H9 (cell line): ENCODE measurements around the gene KCNA5. TPM values are rescaled to one million over a fixed set of nuclear protein-coding genes. Genes with fewer than 3 reads are reported as not detected.

Source experiments
- DNase-seq: peaks from one replicate; pipeline ENCODE4 v3.0.0-alpha.2; 2017
- H2AFZ ChIP-seq: one replicate; pipeline ENCODE4 v1.6.1; 2013; ENCODE audit warnings: mild to moderate bottlenecking, low read length, control low read depth, moderate library complexity
- H2AK5ac ChIP-seq: 2 replicates; pipeline ENCODE4 v1.6.1; 2013; ENCODE audit warnings: low read length, control low read depth, mixed read lengths; ENCODE audit not compliant: insufficient read length
- H2BK120ac ChIP-seq: one replicate; pipeline ENCODE4 v1.6.1; 2013; ENCODE audit warnings: low read depth, mild to moderate bottlenecking, low read length, control low read depth, inconsistent platforms; ENCODE audit not compliant: poor library complexity, severe bottlenecking
- H2BK12ac ChIP-seq: 2 replicates; pipeline ENCODE4 v1.6.1; 2013; ENCODE audit warnings: low read length, control low read depth, mixed read lengths, low read depth; ENCODE audit not compliant: insufficient read length
- H2BK15ac ChIP-seq: 2 replicates; pipeline ENCODE4 v1.6.1; 2013; ENCODE audit warnings: low read depth, low read length, control low read depth
- H2BK20ac ChIP-seq: one replicate; pipeline ENCODE4 v1.6.1; 2013; ENCODE audit warnings: low read depth, mild to moderate bottlenecking, low read length, control low read depth, inconsistent platforms; ENCODE audit not compliant: poor library complexity, severe bottlenecking
- H2BK5ac ChIP-seq: 2 replicates; pipeline ENCODE4 v1.6.1; 2013; ENCODE audit warnings: low read length, control low read depth, mixed read lengths; ENCODE audit not compliant: insufficient read length
- H3K14ac ChIP-seq: 2 replicates; pipeline ENCODE4 v1.6.1; 2013; ENCODE audit warnings: low read length, control low read depth; ENCODE audit not compliant: insufficient read depth
- H3K18ac ChIP-seq: 2 replicates; pipeline ENCODE4 v1.6.1; 2013; ENCODE audit warnings: low read depth, mild to moderate bottlenecking, mixed read lengths, low read length, control low read depth; ENCODE audit not compliant: insufficient read length
- H3K23ac ChIP-seq: 2 replicates; pipeline ENCODE4 v1.6.1; 2013; ENCODE audit warnings: low read length, control low read depth, mixed read lengths, low read depth; ENCODE audit not compliant: insufficient read length
- H3K23me2 ChIP-seq: 2 replicates; pipeline ENCODE4 v1.6.1; 2013; ENCODE audit warnings: low read depth, mild to moderate bottlenecking, mixed read lengths, low read length, control low read depth; ENCODE audit not compliant: insufficient read length, poor library complexity, severe bottlenecking
- H3K27ac ChIP-seq: 2 replicates; pipeline ENCODE4 v1.5.1; 2013; ENCODE audit warnings: low read length, control low read depth, mixed read lengths, low read depth; ENCODE audit not compliant: insufficient read length
- H3K27me3 ChIP-seq: 2 replicates; pipeline ENCODE4 v1.6.1; 2013; ENCODE audit warnings: low read length, control low read depth, inconsistent platforms; ENCODE audit not compliant: insufficient read depth
- H3K4ac ChIP-seq: 2 replicates; pipeline ENCODE4 v1.6.1; 2013; ENCODE audit warnings: low read depth, mild to moderate bottlenecking, control low read depth, inconsistent platforms, low read length, moderate library complexity
- H3K4me1 ChIP-seq: 2 replicates; pipeline ENCODE4 v1.6.1; 2013; ENCODE audit warnings: low read length, control low read depth, inconsistent platforms; ENCODE audit not compliant: insufficient read depth
- H3K4me2 ChIP-seq: 2 replicates; pipeline ENCODE4 v1.6.1; 2013; ENCODE audit warnings: low read length, control low read depth, mixed read lengths; ENCODE audit not compliant: insufficient read length, insufficient read depth
- H3K56ac ChIP-seq: 2 replicates; pipeline ENCODE4 v1.6.1; 2013; ENCODE audit warnings: low read depth, mild to moderate bottlenecking, mixed read lengths, low read length, control low read depth; ENCODE audit not compliant: insufficient read length
- H3K79me1 ChIP-seq: 2 replicates; pipeline ENCODE4 v1.6.1; 2013; ENCODE audit warnings: low read depth, mild to moderate bottlenecking, moderate library complexity, low read length, control low read depth, inconsistent platforms; ENCODE audit not compliant: insufficient read depth, poor library complexity, severe bottlenecking
- H3K79me2 ChIP-seq: 2 replicates; pipeline ENCODE4 v1.6.1; 2013; ENCODE audit warnings: low read length, control low read depth, inconsistent platforms; ENCODE audit not compliant: insufficient read depth
- H3K9ac ChIP-seq: 2 replicates; pipeline ENCODE4 v1.6.1; 2013; ENCODE audit warnings: low read length, control low read depth, mixed read lengths; ENCODE audit not compliant: insufficient read length; ENCODE audit errors: extremely low read depth
- H3K9me3 ChIP-seq: one replicate; pipeline ENCODE4 v1.6.1; 2013; ENCODE audit warnings: low read depth, low read length, inconsistent platforms; ENCODE audit not compliant: control insufficient read depth
- H3T11ph ChIP-seq: one replicate; pipeline ENCODE4 v1.6.1; 2013; ENCODE audit warnings: mild to moderate bottlenecking, low read length, control low read depth, inconsistent platforms
- H4K20me1 ChIP-seq: one replicate; pipeline ENCODE4 v1.6.1; 2013; ENCODE audit not compliant: control insufficient read depth, insufficient read length, insufficient read depth
- H4K5ac ChIP-seq: 2 replicates; pipeline ENCODE4 v1.6.1; 2013; ENCODE audit warnings: low read depth, mild to moderate bottlenecking, mixed read lengths, low read length, control low read depth; ENCODE audit not compliant: insufficient read length
- H4K8ac ChIP-seq: replicated peaks from 2 replicates; pipeline ENCODE4 v1.6.1; 2013; ENCODE audit warnings: low read length, control low read depth, mixed read lengths, low read depth; ENCODE audit not compliant: insufficient read length
- H4K91ac ChIP-seq: 2 replicates; pipeline ENCODE4 v1.6.1; 2013; ENCODE audit warnings: low read depth, mild to moderate bottlenecking, moderate library complexity, mixed read lengths, low read length, control low read depth; ENCODE audit not compliant: insufficient read length
- H3K27ac Mint-ChIP-seq, 3 experiments: 2 replicates in 2 of 3; 3 replicates in 1 of 3; pipeline ENCODE4 v1.8.0; 2020 to 2021; ENCODE audit warnings: mixed read lengths in 3 of 3, mild to moderate bottlenecking in 1 of 3, moderate library complexity in 1 of 3
- H3K27me3 Mint-ChIP-seq: 2 replicates; pipeline ENCODE4 v1.8.0; 2021; ENCODE audit warnings: low read depth, mild to moderate bottlenecking, moderate library complexity, mixed read lengths
- H3K36me3 Mint-ChIP-seq, 3 experiments: 2 replicates in 2 of 3; 3 replicates in 1 of 3; pipeline ENCODE4 v1.8.0; 2020 to 2021; ENCODE audit warnings: low read depth in 3 of 3, mixed read lengths in 3 of 3; ENCODE audit not compliant: insufficient read depth in 1 of 3
- H3K4me1 Mint-ChIP-seq, 2 experiments: 2 replicates each; pipeline ENCODE4 v1.8.0; 2020; ENCODE audit warnings: mixed read lengths in 2 of 2
- H3K4me3 Mint-ChIP-seq, 2 experiments: 2 replicates in 1 of 2; 3 replicates in 1 of 2; pipeline ENCODE4 v1.8.0; 2020 to 2021; ENCODE audit warnings: mild to moderate bottlenecking in 2 of 2, mixed read lengths in 2 of 2, moderate library complexity in 1 of 2
- H3K9me3 Mint-ChIP-seq, 2 experiments: 2 replicates in 1 of 2; 3 replicates in 1 of 2; pipeline ENCODE4 v1.8.0; 2020; ENCODE audit warnings: mild to moderate bottlenecking in 2 of 2, mixed read lengths in 2 of 2, moderate library complexity in 1 of 2
- CTCF ChIP-seq: fragments of 200-600 bp; sonication (generic); conservative IDR thresholded peaks from 3 replicates; pipeline ENCODE4 v1.8.0; 2021; ENCODE audit warnings: antibody characterized with exemption, mild to moderate bottlenecking
- WGBS: extraction: QIAGEN DNeasy Blood & Tissue Kit; methylation state at CpG from one replicate; pipeline ENCODE4 v1.1.7; 2013; ENCODE audit warnings: missing lambda C conversion rate, low lambda C conversion rate, mixed read lengths; ENCODE audit not compliant: insufficient read length; ENCODE audit errors: extremely low coverage; 5-methylcytosine and 5-hydroxymethylcytosine counted together
- total RNA-seq: library from RNA; stranded (reverse); gene quantifications from 2 replicates; pipeline ENCODE4 v1.2.1, GENCODE V29; 2021

KCNA5 gene
- total RNA-seq, 1 experiment from 2014 or later: 0.22 TPM

GRCh38 chr12:5023842-5024241, 19.8 kb upstream of the KCNA5 start:
- peaks cover 5% of the 10 kb centered on the region; the same call in 1 of the 2 replicates for H3K4me1 ChIP-seq
- DNase-seq: no peak
- no peak overlapping the region for H3K23ac ChIP-seq
- no peak overlapping the region for H4K5ac ChIP-seq
- no peak overlapping the region for H3K4me3 Mint-ChIP-seq
- no peak overlapping the region for H2BK15ac ChIP-seq
- no peak overlapping the region; a peak in 1 of 7 replicates for H3K27ac Mint-ChIP-seq
- H2BK5ac ChIP-seq: no peak overlapping the region
- H3K23me2 ChIP-seq: no peaks in the 10 kb centered on the region
- H3K27me3 ChIP-seq: no peaks in the 10 kb centered on the region
- no peak overlapping the region for H2BK20ac ChIP-seq
- H3K4ac ChIP-seq: no peak overlapping the region
- no peak overlapping the region for H3K27ac ChIP-seq
- peaks cover 40% of the 10 kb centered on the region for H3K27me3 Mint-ChIP-seq
- no peak overlapping the region for H2BK12ac ChIP-seq
- no peak overlapping the region for H2AFZ ChIP-seq
- no peak overlapping the region for H2BK120ac ChIP-seq
- H4K20me1 ChIP-seq: no peaks in the 10 kb centered on the region
- peaks cover 24 to 25% of the 10 kb centered on the region in 2 experiments for H3K4me1 Mint-ChIP-seq
- no peak overlapping the region for H3K18ac ChIP-seq
- no peak for TF ChIP-seq CTCF
- H3K79me1 ChIP-seq: no peaks in the 10 kb centered on the region
- H3K9me3 Mint-ChIP-seq: no peaks in the 10 kb centered on the region; a peak in 1 of 5 replicates
- no peaks in the 10 kb centered on the region; a peak in 1 of 7 replicates for H3K36me3 Mint-ChIP-seq
- H3K9ac ChIP-seq: no peak overlapping the region
- H3T11ph ChIP-seq: no peak overlapping the region
- H3K9me3 ChIP-seq: no peaks in the 10 kb centered on the region
- H4K8ac ChIP-seq: no peak overlapping the region
- no CpG with 5 or more reads among the region's 6 CpGs for WGBS
- no peak overlapping the region for H4K91ac ChIP-seq
- H3K56ac ChIP-seq: no peak overlapping the region
- no peak overlapping the region for H3K4me2 ChIP-seq
- no peak overlapping the region for H3K14ac ChIP-seq
- H2AK5ac ChIP-seq: no peak overlapping the region
- H3K79me2 ChIP-seq: no peaks in the 10 kb centered on the region
